GM21723 (cell line): ENCODE measurements around the gene CEP192.

Source experiments
- ATAC-seq: cut with Tn5 transposase; IDR thresholded peaks from one replicate; pipeline ENCODE4 v1.9.1; 2021; ENCODE audit warnings: mild to moderate bottlenecking, moderate library complexity; ENCODE audit not compliant: unreplicated experiment

Gene CEP192

DNA sequence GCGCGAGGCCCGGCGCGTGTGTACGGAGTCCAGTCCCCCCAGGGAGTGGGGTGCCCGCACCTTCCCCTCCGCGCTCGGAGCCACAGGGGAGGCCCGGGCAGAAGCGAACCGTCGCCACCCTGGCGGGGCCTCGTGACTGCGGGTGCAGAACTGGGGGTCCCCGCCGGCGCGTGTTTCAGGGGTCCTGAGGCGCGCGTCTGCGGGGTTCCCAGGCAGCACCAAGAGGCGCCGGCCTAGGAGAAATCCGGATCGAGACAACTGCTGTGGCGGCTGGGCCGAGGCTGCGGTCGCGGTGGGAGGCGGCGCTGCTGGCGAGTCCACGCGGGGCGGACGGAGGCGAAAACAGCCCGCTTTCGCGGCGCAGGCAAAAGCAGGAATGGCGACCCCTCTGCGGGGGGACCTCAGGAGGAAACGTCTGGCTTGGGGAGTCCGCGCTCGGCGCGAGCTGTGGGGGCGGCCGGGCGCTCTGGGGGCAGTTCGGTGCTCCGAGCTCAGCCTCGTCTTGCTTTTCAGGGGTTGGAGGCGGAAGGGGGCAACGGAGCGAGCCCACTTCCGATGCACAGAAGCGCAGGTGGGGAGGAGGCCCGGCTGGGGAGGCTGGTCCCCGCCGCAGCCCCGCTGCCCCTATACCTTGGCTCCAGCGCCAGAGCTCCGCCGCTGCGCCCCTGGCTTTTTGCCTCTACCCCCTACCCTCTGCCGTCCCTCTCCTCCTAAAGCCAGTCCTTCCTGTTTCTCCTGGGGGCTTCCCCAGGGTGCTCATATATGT lies 145.9 kb downstream of the CEP192 start:
- no peak for ATAC-seq

DNA sequence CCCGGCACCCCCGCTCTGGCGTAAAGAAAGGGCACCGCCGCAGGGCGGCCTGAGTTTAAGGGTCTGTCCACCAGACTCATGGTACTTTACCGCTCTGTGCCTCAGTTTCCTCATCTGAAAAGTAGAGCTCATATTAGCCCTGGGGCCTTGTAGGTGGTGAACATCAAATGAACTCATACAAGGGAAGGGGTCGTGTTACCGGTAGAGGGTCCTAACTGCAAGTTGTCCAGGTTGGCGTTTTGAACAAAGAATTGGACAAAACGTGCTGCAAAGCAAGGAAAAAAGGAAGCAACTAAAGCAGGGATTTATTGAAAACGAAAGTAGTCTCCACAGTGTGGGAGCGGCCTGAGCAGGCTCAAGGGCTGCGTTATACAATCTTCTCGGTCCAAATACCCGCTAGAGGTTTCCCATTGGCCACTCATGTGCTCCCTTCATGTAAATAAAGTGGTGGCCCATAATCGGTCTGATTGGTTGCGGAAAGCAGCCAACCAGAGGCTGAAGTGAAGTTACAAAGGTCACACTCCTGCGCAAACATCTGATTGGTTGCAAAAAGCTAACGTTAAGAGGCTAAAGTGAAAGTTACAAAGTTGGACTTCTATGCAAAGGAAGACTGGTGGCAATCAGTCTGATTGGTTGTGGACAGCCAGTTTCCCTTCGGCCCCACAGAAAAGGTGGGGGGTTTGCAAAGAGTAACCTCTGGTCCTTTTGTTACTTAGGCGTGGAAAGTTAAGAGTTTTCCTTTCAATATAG lies 146.7 kb downstream of the CEP192 start:
- ATAC-seq: no peak

DNA sequence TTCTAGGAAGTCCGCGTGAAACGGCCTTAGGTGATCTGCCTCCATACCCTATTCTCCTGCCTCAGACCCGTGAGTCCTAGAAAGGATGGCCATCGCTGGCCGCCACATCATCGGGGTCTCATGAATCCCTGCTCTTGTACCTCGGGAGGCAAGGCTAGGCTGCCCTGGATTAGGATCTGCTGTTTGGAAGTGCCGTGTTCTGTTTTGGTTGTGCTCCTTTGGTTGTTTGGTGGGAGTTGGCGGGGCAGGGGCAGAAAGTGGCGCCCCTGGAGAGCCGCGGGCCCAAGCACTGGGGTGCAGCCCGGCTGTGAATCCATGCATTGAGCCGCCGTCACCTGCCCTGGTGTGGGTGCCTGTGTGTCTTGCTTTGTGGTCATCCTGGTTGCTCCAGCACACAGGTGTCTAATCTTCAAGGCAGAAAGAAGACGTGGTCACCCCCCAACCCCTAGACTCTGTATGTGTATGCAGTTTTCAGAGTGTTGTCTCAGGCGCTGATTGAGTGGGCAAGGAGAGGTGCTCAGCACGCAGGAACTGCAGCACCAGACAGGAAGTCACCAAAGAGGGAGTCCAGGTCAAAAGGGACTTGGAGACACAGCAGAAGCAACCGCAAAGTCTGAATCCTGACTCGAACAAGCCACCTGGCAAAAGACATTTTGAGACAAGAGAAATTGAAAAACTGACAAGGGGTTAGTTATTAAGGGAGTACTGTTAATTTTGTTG lies 147.4 kb downstream of the CEP192 start:
- ATAC-seq: no peak

DNA sequence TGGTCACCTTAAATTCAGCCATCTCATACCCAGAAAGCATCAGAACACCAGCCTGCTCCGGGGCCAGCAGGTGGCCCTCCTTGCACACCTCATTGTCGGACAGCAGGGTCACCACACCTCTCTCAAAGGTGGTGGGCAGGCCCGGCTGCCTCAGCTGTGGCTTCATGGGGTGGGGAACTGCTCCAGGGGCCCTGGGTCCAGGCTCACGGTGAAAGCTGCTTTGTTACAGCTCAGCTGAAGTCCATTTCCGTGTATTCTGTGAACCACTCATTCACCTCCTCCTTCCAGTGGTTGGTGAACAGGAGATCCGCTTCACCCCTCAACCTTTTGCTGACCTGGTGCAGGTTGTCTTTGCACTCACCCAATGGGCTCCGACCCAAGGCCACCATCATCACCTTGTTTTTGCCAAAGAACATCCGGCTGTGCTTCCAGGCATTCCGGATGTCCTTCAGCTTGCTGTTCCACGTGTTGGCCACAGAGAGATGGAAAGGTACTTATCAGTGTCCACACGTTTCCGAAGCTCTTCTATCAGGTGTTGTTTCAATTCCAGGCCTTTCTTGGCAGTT lies 148.8 kb downstream of the CEP192 start:
- ATAC-seq: no peak

DNA sequence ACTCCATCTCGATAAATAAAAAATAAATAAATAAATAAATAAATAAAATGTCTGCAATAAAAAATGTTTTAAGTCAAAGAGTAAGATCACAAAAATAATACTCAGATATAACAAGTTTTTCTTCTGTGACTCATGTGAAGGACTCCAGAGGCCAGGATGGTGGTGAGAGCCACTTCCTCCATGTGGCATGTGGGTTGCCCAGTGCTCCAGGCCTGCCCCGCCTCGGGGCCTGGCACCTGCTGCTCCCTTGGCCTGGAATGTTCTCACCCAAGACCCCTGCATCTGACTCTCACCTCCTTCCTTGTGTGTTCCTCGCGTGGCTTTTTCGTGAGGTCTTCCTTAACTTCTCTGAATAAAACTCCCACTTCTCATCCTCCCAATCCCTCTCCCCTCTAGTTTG lies 150.0 kb downstream of the CEP192 start:
- ATAC-seq: no peak

DNA sequence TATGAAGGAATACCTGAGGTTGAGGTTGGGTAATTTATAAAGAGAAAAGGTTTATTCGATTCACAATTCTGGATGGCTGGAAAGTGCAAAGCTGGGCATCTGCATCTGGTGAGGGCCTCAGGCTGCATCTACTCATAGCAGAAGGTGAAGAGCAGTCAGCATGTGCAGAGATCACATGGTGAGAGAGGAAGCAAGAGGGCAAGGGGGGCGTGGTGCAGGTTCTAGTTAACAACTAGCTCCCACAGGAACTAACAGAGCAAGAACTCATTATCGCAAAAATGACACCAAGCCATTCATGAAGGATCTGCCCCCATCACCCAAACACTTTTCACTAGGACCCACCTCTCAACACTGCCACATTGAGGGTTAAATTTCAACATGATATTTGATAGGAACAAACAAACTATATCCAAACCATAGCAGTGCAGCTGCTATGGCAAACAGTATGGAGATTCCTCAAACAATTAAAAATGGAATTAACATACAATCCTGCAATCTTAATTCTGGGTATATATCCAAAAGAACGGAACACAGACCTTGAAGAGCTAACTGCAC lies 154.6 kb downstream of the CEP192 start:
- ATAC-seq: no peak

DNA sequence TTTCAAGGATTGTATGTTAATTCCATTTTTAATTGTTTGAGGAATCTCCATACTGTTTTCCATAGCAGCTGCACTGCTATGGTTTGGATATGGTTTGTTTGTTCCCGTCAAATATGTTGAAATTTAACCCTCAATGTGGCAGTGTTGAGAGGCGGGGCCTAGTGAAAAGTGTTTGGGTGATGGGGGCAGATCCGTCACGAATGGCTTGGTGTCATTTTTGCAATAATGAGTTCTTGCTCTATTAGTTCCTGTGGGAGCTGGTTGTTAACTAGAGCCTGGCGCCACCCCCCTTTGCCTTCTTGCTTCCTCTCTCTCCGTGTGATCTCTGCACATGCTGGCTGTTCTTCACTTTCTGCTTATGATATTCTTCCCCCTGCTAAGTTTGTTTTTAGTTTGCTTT lies 156.0 kb downstream of the CEP192 start:
- no peak for ATAC-seq

DNA sequence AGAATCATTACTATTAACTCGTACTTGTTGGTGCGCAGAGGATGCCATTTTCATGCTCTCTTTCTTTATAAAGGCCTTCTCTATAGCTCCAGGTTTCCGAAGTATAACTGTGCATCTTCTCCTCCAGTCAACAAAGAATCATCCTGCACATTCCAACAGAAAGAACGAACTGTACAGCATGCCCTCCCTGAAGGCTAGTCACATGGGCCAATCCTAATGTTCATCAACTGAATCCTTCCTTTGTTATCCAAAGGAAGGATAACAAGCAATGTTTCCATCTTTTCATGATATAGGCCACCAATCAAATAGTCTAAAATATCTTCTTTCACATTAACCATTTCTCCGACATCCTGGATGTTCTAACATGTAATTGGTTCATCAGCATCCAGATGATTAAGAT lies 160.5 kb downstream of the CEP192 start:
- no peak for ATAC-seq

DNA sequence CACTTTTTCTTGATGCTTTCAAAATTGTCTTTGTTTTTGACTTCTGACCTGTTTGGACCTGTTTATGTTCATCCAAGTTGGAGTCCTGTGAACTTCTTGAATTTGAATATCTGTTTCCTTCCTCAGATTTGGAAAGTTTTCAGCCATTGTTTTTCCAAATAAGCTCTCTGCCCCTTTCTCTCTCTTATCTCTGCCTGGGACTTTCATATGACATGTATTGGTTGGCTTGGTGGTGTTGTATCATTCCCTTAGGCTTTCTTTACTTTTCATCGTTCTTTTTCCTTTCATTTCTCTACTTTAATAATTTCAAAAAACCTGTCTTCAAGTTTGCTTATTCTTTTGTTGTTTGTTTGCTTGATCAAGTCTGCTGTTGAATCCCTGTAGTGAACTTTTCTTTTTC lies 167.3 kb downstream of the CEP192 start:
- ATAC-seq: no peak

DNA sequence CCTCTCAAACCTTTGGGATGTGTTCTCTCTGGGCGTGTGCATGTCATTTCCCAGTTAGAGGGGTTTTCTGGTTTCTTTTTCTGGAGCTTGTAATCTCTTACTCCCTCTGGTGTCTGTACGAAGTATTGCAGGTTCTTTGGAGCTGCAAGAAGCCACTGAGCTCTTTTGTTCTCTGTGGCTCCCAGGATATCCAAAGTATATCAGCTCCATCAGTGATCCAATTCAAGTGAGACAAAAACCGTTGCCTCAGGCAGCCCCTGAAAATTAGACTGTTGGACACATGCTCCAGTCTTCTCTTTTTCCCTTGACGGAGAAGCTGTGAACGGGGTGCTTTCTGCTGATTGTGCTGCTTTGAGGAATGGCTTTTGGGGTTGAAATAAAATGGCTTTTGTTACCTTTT lies 168.4 kb downstream of the CEP192 start:
- no peak for ATAC-seq

DNA sequence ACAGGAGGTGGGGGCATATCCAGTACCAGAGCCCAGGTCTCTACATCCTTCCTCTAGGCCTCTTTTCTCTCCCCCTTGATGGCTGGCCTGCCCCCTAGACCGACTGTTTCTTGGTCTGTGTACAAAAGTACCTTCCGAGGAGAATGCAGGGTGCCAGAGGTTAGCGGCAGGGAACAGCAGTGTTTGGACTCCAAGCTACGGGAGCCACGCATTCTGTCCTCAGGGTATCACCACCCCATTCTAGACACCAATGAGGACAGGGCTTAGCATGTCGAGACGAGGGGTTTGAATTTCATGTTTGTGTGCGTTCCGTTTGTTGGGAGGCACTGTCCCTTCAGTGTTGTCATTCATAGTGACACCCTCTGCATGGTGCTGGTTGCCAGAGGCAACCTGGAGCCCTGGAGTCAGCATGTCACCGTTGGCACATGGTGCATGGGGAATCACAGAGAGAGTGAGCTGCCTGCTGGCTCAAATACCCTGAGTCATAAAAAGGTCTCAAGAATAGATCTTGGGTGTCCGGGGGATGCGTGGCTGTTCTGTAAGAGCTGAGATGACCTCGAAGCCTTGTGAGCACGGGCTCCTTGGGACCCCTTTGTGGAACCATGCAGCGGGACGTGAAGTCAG lies 170.2 kb downstream of the CEP192 start:
- ATAC-seq: no peak

DNA sequence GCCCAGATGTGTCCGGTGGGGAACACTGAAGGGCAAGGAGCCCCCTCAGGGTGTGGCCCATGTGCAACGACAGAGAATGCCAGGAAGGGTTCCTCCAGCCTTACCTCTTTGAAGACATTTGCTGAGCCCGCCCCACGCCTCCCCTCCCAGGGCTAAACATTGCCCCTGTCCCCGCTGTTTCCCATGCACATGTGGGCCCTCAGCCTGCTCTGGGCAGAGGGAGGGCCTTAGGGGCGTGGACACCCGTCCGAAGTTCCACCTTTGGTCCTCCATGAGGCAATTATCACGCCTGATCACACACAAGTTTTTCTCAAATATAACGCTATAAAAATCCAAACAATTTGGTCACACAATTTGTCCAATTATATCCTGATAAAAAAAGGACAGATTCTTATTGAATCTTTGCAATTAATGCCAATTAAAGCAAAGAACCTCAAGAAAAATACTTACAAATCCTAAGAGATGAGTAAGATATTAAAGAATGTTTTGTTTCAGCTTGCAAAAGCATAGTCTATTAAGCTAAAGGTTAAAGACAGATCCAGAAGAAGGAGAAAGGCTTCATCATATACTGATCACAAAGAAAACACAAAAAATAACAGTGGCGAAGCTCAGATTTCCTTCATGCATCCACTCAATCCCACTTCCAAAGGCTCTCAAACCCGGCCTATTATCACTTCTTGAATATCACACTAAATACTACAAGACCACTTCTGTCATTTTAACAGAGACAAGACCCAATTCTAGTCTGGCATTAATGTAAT lies 172.2 kb downstream of the CEP192 start:
- ATAC-seq: no peak

DNA sequence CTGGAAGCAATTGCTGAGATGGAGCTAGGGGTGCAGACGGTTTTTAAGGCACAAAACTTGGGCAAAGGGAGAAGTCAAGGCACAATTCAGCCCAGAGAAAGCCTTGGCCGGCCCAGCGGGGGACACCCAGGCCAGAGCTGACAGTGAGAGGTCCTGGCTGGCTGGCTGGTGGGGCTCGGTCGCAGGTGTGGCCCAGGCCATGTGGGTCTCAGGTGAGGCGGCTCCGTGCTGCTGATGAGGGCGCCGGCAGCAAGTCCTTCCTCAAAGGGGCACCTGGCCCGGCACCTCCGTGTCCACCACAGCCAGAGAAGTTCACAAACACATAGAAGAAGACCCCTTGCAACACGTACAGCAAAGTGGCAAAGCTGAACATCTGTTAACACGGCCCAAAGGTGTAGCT lies 173.2 kb downstream of the CEP192 start:
- ATAC-seq: no peak

DNA sequence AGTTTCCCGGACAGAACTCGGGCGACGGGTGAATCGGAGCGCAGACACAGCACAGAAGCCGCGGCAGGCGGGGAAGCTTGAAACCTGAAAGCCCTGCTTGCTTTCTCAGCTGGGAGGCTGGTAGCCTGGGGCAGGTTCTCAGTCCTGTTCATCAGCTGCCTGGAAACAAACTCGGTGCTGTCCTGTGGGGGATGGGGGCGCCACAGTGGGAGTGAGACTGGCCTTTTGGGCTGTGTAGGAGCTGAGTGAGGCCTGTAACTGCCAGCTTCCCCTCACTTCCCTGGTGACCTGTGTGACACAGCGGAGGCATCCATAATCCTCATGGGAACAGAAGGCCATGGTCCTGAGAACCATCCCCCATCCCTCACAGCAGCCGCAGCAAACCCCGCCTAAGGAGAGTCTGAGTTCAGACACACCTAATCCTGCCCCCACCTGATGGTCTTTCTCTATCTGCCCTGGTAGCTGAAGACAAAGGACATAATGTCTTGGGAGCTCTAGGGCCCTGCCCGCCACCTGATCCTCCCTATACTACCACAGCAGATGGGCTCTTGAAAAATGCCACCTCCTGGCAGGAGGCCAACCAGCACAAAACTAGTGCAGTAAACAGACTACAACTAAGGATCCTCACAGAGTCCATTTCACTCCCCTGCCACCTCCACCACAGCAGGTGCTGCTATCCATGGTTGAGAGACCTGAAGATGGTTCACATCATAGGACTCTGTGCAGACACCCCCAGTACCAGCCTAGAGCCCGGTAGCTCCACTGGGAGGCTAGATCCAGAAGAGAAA lies 174.7 kb downstream of the CEP192 start:
- no peak for ATAC-seq

DNA sequence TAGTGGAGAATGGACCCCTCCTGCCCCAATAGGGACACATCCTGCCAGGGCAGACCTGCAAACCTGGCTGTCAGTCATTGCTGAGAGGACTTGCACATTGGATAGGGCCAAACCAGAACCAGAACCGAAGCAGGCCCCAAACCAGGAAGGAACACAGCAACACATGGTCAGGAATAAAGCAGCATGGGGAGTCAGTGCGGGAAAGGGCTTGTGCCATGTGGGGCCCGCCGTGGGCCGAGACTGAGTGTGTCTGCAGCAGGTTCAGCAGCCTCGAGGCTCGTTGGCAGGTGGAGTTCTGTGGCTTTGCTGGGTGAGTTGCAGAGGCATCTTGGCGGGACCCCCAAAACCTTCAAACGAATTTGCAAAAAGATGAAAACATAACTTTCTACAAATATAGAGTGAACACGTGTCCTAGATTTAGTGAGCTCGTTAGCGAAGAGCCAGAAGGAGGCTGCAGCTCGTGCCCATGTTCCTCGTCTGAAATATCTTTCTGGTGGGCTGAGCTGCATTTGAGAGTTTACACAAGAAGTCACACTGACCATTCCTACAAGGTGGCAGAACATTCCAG lies 182.5 kb downstream of the CEP192 start:
- ATAC-seq: no peak
